AG20443 (cell line): ENCODE measurements around the gene MYOCD.

ENCODE experiments used
- DNase-seq: peaks from one replicate; pipeline ENCODE4 v3.0.0; 2012; ENCODE audit warnings: low spot score, mixed read lengths

The MYOCD gene

GRCh38 chr17:12759090-12759489, 93.4 kb downstream of the MYOCD start:
- no peak for DNase-seq

- DNase-seq, result peak; percentile 80
These were observed 99.9 kb downstream of the MYOCD start for GRCh38 chr17:12765548-12765947.

GRCh38 chr17:12768255-12768654, 102.6 kb downstream of the MYOCD start:
- DNase-seq, result no peak

- DNase-seq, result no peak
These were observed 104.3 kb downstream of the MYOCD start for GRCh38 chr17:12769981-12770380.

- DNase-seq, result no peak
These were observed 107.5 kb downstream of the MYOCD start for GRCh38 chr17:12773153-12773552.

GRCh38 chr17:12789075-12789480, 123.4 kb downstream of the MYOCD start:
- DNase-seq, result no peak

DNA sequence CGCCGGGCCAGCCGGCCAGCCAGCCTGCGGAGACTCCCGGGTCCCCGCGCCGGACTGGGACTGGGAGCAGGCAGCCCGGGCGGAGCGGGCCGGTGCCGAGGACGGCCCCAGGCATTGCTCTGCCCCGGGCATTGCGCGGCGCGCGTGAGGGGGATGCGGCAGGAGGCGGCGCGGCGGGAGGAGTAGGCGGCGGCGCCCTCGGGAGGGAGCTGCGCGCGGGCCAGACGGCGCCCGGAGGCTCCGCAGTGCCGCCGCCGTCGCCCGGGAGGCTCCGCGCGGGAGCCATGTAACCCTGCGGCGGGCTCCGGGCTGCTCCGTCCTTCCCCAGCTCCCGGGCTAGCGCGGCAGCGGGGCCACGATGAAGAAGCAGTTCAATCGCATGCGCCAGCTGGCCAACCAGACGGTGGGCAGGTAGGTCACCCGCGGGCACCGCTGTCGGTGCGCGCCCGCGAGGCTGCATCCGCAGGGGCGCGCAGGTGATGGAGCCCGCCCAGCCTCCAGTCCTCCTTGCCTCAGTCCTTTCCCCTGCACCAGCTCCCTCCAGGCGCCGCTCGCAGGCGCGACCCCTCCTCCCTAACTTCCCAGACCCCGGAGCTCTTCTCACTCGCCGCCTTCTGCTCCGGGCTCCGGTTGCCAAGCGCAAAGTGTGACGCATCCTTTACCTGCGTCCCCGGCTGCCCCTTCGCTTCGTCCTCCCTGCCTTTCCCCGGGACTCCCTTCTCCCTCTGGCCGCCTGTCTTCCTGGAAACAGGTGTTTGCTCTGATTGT, 124.0 kb downstream of the MYOCD start, which contains the start of gene ARHGAP44:
Gene ARHGAP44, plus strand, starts transcription at position 18 of the 768 bp plus-strand sequence. Its CDS starts 341 bp downstream, at position 359.
- DNase-seq, result peak; percentile 94

- DNase-seq, result peak; percentile 19
These were observed 124.8 kb downstream of the MYOCD start for GRCh38 chr17:12790249-12791106.

DNA sequence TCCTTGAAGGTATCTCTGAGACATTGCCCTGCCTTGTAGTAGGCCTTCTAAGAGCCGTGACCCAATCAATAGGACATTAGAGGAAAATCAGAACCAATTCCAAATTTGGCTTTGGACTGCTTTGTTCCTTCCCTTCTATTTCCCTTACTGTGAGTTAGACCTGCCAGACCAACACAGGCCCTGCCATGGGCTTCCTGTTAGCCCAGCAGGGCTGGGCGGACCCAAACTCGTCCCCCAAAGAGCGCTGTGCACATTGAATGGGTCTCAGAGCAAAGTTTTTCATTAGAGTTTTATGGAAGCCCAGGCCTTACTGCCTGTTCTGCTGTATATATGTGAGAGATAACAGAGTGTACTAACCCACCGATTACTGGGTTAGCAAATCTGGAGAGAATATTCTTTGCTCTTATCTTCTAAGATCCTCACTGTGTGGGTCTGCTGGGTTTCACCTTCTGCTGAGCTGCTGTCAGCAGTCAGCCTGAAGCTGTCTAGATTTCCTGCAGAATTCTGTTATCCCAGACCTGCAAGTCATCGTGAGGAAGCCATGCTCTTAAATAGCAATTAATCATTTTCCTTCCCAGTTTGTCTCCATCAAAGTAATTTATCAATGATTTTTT, 129.3 kb downstream of the MYOCD start:
- no peak for DNase-seq

- no peak for DNase-seq
These were observed 135.2 kb downstream of the MYOCD start for GRCh38 chr17:12800855-12801365.

DNA sequence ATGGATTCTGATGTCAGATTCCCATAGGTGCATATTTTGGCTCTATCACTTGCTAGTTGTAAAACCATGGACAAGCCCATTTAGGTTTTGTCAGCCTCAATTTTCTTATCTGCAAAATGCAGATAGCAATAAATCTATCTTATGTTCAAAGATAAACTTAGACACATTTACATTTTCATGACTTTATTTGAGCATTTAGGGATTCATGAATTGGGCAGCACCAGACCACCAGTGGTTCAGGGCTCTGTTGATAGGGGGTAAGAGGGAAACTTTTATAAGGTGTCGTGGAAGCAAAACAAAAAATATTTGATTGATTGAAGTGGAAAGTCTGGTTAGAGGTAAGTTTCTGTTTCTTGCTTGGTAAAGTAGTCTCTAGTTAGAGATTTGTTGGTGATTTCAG, 140.9 kb downstream of the MYOCD start:
- no peak for DNase-seq

DNA sequence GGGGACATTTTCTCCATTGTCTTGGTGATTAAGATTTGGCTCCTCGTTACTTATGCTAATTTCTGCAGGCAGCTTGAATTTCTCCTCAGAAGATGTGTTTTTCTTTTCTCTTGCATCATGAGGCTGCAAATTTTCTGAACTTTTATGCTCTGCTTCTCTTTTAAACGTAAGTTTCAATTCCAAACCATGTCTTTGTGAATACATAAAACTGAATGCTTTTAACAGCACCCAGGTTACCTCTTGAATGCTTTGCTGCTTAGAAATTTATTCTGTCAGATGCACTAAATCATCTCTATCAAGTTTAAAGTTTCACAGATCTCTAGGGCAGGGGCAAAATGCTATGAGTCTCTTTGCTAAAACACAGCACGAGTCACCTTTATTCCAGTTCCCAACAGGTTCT, 143.0 kb downstream of the MYOCD start:
- no peak for DNase-seq

DNA sequence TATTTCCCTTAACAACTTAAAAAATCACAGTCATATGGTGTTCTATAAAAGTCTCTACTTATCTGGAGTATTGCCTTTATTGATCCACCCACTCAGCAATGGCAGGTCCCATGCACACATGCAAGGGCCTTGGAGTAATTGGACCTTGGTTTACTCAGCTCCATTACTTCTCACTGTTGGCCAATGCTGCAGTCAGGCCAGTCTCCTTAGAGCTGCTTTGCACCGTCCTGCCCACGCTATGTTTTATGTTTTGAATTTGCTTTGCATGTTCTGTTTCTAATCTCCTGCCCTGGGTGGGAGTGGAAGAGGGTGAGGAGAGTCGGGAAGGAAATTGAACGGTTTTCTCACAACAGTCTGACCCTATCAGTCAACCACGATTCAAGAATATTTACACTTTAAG, 147.2 kb downstream of the MYOCD start:
- no peak for DNase-seq

DNA sequence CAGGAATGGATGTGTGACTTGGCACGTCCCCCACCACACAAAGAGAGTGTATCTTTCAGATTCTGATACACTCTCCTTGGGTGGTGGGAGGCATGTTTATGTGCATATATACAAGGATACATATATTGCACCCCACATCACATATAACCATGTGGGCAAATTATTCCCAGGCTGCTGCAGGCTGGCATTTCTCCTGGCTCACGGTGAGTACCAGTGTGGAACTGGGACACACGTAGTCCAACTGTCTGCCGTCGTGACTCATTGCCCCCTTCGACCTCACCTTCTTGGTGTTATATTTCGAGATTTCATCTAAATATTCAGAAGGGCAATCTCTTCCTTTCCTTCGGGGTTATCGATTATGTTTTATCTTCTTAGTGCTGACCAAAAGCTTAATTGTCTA, 148.0 kb downstream of the MYOCD start:
- no peak for DNase-seq

DNA sequence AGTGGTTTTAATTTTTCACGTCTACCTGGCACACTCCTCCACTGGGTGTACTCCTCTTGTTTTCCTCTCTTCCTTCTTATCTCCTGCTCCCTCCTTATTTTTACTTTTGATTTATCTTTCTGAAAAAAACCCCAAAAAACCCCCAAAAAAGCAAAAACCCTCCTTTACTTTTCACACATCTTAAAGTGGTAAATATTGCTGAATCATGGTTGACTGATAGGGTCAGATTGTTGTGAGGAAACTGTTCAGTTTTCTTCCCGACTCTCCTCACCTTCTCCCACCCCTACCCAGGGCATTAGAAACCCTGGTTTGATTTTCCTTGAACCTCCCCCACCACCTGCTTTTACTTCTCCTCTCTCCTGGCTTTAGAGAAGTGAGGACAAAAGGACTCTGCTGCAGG, 149.0 kb downstream of the MYOCD start:
- DNase-seq, result no peak

DNA sequence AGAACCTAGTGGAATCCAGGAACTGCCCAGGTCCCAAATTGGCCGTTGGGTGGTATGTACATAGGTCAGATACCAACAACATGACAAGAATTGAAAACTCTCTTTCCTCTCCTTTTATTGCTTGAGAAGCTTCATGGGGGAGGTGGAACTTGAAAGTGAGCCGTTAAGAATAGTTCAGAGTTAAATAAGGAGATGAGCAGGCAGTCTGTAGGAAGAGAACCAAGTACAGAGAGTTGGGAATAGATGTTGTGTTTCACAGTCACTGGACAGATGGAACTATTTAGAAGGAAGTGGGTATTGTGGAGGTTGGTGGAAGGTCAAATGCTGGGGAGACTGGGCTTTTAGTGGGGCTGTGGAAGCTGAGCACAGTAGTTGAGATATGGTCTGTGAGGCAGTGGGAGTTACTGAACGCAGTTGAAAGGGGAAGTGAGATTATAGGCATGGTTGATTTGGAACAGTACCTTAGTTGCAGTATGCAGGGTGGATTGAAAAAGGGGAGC, 150.0 kb downstream of the MYOCD start:
- no peak for DNase-seq
